Trophoblast cell (in vitro differentiated cells and primary cell): ENCODE results near the gene MYO7B.
A peak's percentile ranks its signal among the peaks of the same experiment; 100 is the strongest.

ENCODE experiments used
- DNase-seq, 2 donors: peaks; one replicate each; pipeline ENCODE4 v3.0.0-alpha.2; 2016
- H2AFZ ChIP-seq: 2 replicates; pipeline ENCODE4 v1.6.1; 2013; ENCODE audit warnings: low read length, moderate library complexity, mild to moderate bottlenecking; ENCODE audit not compliant: insufficient read depth, poor library complexity
- H2AK5ac ChIP-seq: 2 replicates; pipeline ENCODE4 v1.6.1; 2013; ENCODE audit warnings: mild to moderate bottlenecking, low read length
- H2BK120ac ChIP-seq: 2 replicates; pipeline ENCODE4 v1.6.1; 2013; ENCODE audit warnings: low read length, mild to moderate bottlenecking, moderate library complexity; ENCODE audit not compliant: insufficient read depth, poor library complexity
- H2BK12ac ChIP-seq: 2 replicates; pipeline ENCODE4 v1.6.1; 2013; ENCODE audit warnings: mild to moderate bottlenecking, low read length, moderate library complexity
- H2BK5ac ChIP-seq: 2 replicates; pipeline ENCODE4 v1.6.1; 2013; ENCODE audit warnings: low read length, low read depth, moderate library complexity, mild to moderate bottlenecking; ENCODE audit not compliant: poor library complexity
- H3K14ac ChIP-seq: 2 replicates; pipeline ENCODE4 v1.6.1; 2013; ENCODE audit warnings: mild to moderate bottlenecking, low read length
- H3K18ac ChIP-seq: 2 replicates; pipeline ENCODE4 v1.6.1; 2013; ENCODE audit warnings: mild to moderate bottlenecking, low read length
- H3K23ac ChIP-seq: 2 replicates; pipeline ENCODE4 v1.6.1; 2013; ENCODE audit warnings: low read length
- H3K27ac ChIP-seq: 2 replicates; pipeline ENCODE4 v1.5.1; 2013; ENCODE audit warnings: low read depth, mild to moderate bottlenecking, inconsistent platforms, low read length, moderate library complexity
- H3K27me3 ChIP-seq: 2 replicates; pipeline ENCODE4 v1.6.1; 2013; ENCODE audit warnings: inconsistent platforms, mild to moderate bottlenecking, low read length, moderate library complexity; ENCODE audit not compliant: insufficient read depth
- H3K36me3 ChIP-seq, 2 experiments: 1 replicate in 1 of 2; 2 replicates in 1 of 2; pipeline ENCODE4 v1.6.1; 2013; ENCODE audit warnings: low read length in 2 of 2, mild to moderate bottlenecking in 2 of 2, moderate library complexity in 1 of 2; ENCODE audit not compliant: insufficient read depth in 2 of 2, control insufficient read depth in 1 of 2
- H3K4ac ChIP-seq: 2 replicates; pipeline ENCODE4 v1.6.1; 2013; ENCODE audit warnings: low read depth, mild to moderate bottlenecking, low read length, moderate library complexity
- H3K4me1 ChIP-seq, 2 experiments: 1 replicate in 1 of 2; 2 replicates in 1 of 2; pipeline ENCODE4 v1.6.1; 2013; ENCODE audit warnings: low read length in 2 of 2, mild to moderate bottlenecking in 2 of 2, moderate library complexity in 1 of 2; ENCODE audit not compliant: insufficient read depth in 2 of 2, control insufficient read depth in 1 of 2
- H3K4me2 ChIP-seq: 2 replicates; pipeline ENCODE4 v1.6.1; 2013; ENCODE audit warnings: inconsistent platforms, mild to moderate bottlenecking, low read length, moderate library complexity
- H3K4me3 ChIP-seq: 2 replicates; pipeline ENCODE4 v1.5.1; 2013; ENCODE audit warnings: mild to moderate bottlenecking, low read depth, low read length, inconsistent platforms
- H3K79me1 ChIP-seq: one replicate; pipeline ENCODE4 v1.6.1; 2013; ENCODE audit warnings: low read length
- H3K79me2 ChIP-seq: 2 replicates; pipeline ENCODE4 v1.6.1; 2013; ENCODE audit warnings: low read length, mild to moderate bottlenecking; ENCODE audit not compliant: control insufficient read depth, insufficient read depth, poor library complexity
- H3K9ac ChIP-seq: 2 replicates; pipeline ENCODE4 v1.6.1; 2013; ENCODE audit warnings: mild to moderate bottlenecking, low read length
- H3K9me3 ChIP-seq: 2 replicates; pipeline ENCODE4 v1.6.1; 2013; ENCODE audit warnings: low read depth, mild to moderate bottlenecking, control low read depth, inconsistent platforms, low read length; ENCODE audit not compliant: insufficient read depth
- H4K12ac ChIP-seq: 2 replicates; pipeline ENCODE4 v1.6.1; 2013; ENCODE audit warnings: low read depth, mild to moderate bottlenecking, low read length, moderate library complexity
- H4K8ac ChIP-seq: 2 replicates; pipeline ENCODE4 v1.6.1; 2013; ENCODE audit warnings: low read depth, mild to moderate bottlenecking, low read length, moderate library complexity
- H4K91ac ChIP-seq: one replicate; pipeline ENCODE4 v1.6.1; 2013; ENCODE audit warnings: low read depth, mild to moderate bottlenecking, low read length, moderate library complexity
- WGBS: extraction: QIAGEN DNeasy Blood & Tissue Kit; methylation state at CpG from one replicate; pipeline ENCODE4 v1.1.7; 2013; ENCODE audit warnings: missing lambda C conversion rate; ENCODE audit not compliant: insufficient read length, insufficient coverage; ENCODE audit errors: extremely low coverage; 5-methylcytosine and 5-hydroxymethylcytosine counted together

MYO7B gene

GRCh38 chr2:127597046-127597983 is 61.8 kb downstream of the MYO7B start:
- Histone ChIP-seq H3K36me3 (no peaks in the 10 kb centered on the region), H3K9ac (no peak overlapping the region), H3K4me2 (no peak overlapping the region), H2BK5ac (no peak overlapping the region), H3K18ac (no peak overlapping the region), H3K79me2 (no peaks in the 10 kb centered on the region), H4K91ac (no peak overlapping the region), H3K23ac (no peak overlapping the region), H3K4me3 (no peak overlapping the region), H3K4me1 (peaks cover 0 to 2% of the 10 kb centered on the region in 2 experiments), H3K14ac (no peak overlapping the region), H4K8ac (no peak overlapping the region), H3K27ac (no peak overlapping the region), H3K27me3 (no peaks in the 10 kb centered on the region), H3K4ac (no peak overlapping the region), H2AK5ac (no peak overlapping the region), H2AFZ (no peak overlapping the region), H3K9me3 (no peaks in the 10 kb centered on the region), H2BK12ac (peak overlapping the region; percentile 56), H2BK120ac (no peak overlapping the region), H4K12ac (no peak overlapping the region), H3K79me1 (peaks cover 3% of the 10 kb centered on the region)
- peak in 1 of 2 donors; percentile 23 for DNase-seq
- no CpG with 5 or more reads among the region's 17 CpGs for WGBS

GRCh38 chr2:127597984-127598380 is 62.5 kb downstream of the MYO7B start:
- no CpG with 5 or more reads among the region's 4 CpGs for WGBS

GRCh38 chr2:127598711-127599110 is 63.2 kb downstream of the MYO7B start:
- WGBS, result no CpG with 5 or more reads among the region's 3 CpGs
- Histone ChIP-seq H4K8ac (no peak overlapping the region), H2AK5ac (no peak overlapping the region), H3K9ac (no peak overlapping the region), H4K12ac (no peak overlapping the region), H3K79me2 (no peaks in the 10 kb centered on the region), H3K27ac (no peak overlapping the region), H2BK5ac (no peak overlapping the region), H3K14ac (no peak overlapping the region), H4K91ac (no peak overlapping the region), H3K23ac (no peak overlapping the region), H3K4me1 (peaks cover 0 to 2% of the 10 kb centered on the region in 2 experiments), H2AFZ (no peak overlapping the region), H2BK12ac (no peak overlapping the region), H3K9me3 (no peaks in the 10 kb centered on the region), H3K36me3 (no peaks in the 10 kb centered on the region), H3K79me1 (peaks cover 3% of the 10 kb centered on the region), H2BK120ac (no peak overlapping the region), H3K4me3 (no peak overlapping the region), H3K18ac (no peak overlapping the region), H3K4me2 (no peak overlapping the region), H3K4ac (no peak overlapping the region), H3K27me3 (no peaks in the 10 kb centered on the region)
- peak in 1 of 2 donors; percentile 47 for DNase-seq

More at GRCh38 chr2:127597984-127598380, 62.5 kb downstream of the MYO7B start:
- Histone ChIP-seq H3K36me3 (no peaks in the 10 kb centered on the region), H3K23ac (no peak overlapping the region), H3K4me2 (no peak overlapping the region), H2AK5ac (no peak overlapping the region), H2BK5ac (no peak overlapping the region), H2AFZ (no peak overlapping the region), H2BK12ac (no peak overlapping the region), H3K79me1 (peaks cover 3% of the 10 kb centered on the region), H3K14ac (no peak overlapping the region), H3K27me3 (no peaks in the 10 kb centered on the region), H2BK120ac (no peak overlapping the region), H3K9ac (no peak overlapping the region), H3K4me1 (peaks cover 0 to 2% of the 10 kb centered on the region in 2 experiments), H3K4ac (no peak overlapping the region), H3K79me2 (no peaks in the 10 kb centered on the region), H4K8ac (no peak overlapping the region), H3K4me3 (no peak overlapping the region), H3K18ac (no peak overlapping the region), H3K27ac (no peak overlapping the region), H4K12ac (no peak overlapping the region), H3K9me3 (no peaks in the 10 kb centered on the region), H4K91ac (no peak overlapping the region)
- peak; percentile 61 to 84 for DNase-seq

GRCh38 chr2:127599211-127599610 is 63.7 kb downstream of the MYO7B start:
- H3K4me3 ChIP-seq, result no peak overlapping the region
- H4K91ac ChIP-seq, result no peak overlapping the region
- peak in 1 of 2 donors; percentile 29 for DNase-seq
- peaks cover 3% of the 10 kb centered on the region for H3K79me1 ChIP-seq
- H3K27me3 ChIP-seq, result no peaks in the 10 kb centered on the region
- no peak overlapping the region for H2BK120ac ChIP-seq
- H3K4ac ChIP-seq, result no peak overlapping the region
- H3K14ac ChIP-seq, result no peak overlapping the region
- no peak overlapping the region for H3K4me2 ChIP-seq
- H3K23ac ChIP-seq, result no peak overlapping the region
- H3K9me3 ChIP-seq, result no peaks in the 10 kb centered on the region
- H2BK12ac ChIP-seq, result no peak overlapping the region
- H3K27ac ChIP-seq, result no peak overlapping the region
- H3K9ac ChIP-seq, result no peak overlapping the region
- no peak overlapping the region for H3K18ac ChIP-seq
- H3K4me1 ChIP-seq, result peaks cover 0 to 2% of the 10 kb centered on the region in 2 experiments
- no peak overlapping the region for H2AK5ac ChIP-seq
- H3K36me3 ChIP-seq, result no peaks in the 10 kb centered on the region
- WGBS, result no CpG with 5 or more reads among the region's 3 CpGs
- H4K12ac ChIP-seq, result no peak overlapping the region
- no peaks in the 10 kb centered on the region for H3K79me2 ChIP-seq
- no peak overlapping the region for H2BK5ac ChIP-seq
- H2AFZ ChIP-seq, result no peak overlapping the region
- H4K8ac ChIP-seq, result no peak overlapping the region
